Activated CD8-positive, alpha-beta T cell treated with anti-CD3 and anti-CD28 coated beads for 36 hours (primary cell): ENCODE measurements around the gene SF3A1. TPM values are rescaled to one million over a fixed set of nuclear protein-coding genes. Genes with fewer than 3 reads are reported as not detected.

Experiments used
- ATAC-seq: fragments of 200-7000 bp; cut with Tn5 transposase; one replicate; pipeline ENCODE4 v1.10.0; 2021; ENCODE audit warnings: mild to moderate bottlenecking, moderate library complexity
- CTCF ChIA-PET: fragments of 350-600 bp; sonication (Branson Sonifier 250); formaldehyde crosslinking; loops from one replicate; lab custom pipeline; 2021; ENCODE audit warnings: antibody characterized with exemption; lab: Charles Lee
- POLR2A ChIA-PET: fragments of 350-600 bp; sonication (Branson Sonifier 250); formaldehyde crosslinking; loops from one replicate; lab custom pipeline; 2021; ENCODE audit warnings: antibody characterized with exemption; lab: Charles Lee
- DNase-seq: peaks from one replicate; pipeline ENCODE4 v3.0.0-alpha.2; 2020
- H3K27ac Mint-ChIP-seq: one replicate; pipeline ENCODE4 v1.8.0; 2021; ENCODE audit warnings: mild to moderate bottlenecking, mixed read lengths
- H3K27me3 Mint-ChIP-seq: one replicate; pipeline ENCODE4 v1.8.0; 2021; ENCODE audit warnings: mixed read lengths
- H3K36me3 Mint-ChIP-seq: one replicate; pipeline ENCODE4 v1.8.0; 2021; ENCODE audit warnings: low read depth, mixed read lengths
- H3K4me1 Mint-ChIP-seq: one replicate; pipeline ENCODE4 v1.8.0; 2021; ENCODE audit warnings: low read depth, mixed read lengths
- H3K4me3 Mint-ChIP-seq: one replicate; pipeline ENCODE4 v1.8.0; 2021; ENCODE audit warnings: mild to moderate bottlenecking, moderate library complexity, mixed read lengths
- H3K9me3 Mint-ChIP-seq: one replicate; pipeline ENCODE4 v1.8.0; 2021; ENCODE audit warnings: mixed read lengths
- CTCF ChIP-seq: fragments of 200-600 bp; IDR thresholded peaks from one replicate; pipeline ENCODE4 v1.8.0; 2022; ENCODE audit warnings: antibody characterized with exemption, mild to moderate bottlenecking
- intact Hi-C: fragments of 100-400 bp; cut with micrococcal nuclease; formaldehyde crosslinking; loops from one replicate; pipeline ENCODE4 v1.10.0; 2022
- total RNA-seq, 2 experiments: library from RNA; stranded (reverse); gene quantifications; one replicate each; pipeline ENCODE4 v1.2.3, GENCODE V29; 2021

The SF3A1 gene
- total RNA-seq, 2 experiments from 2014 or later = 252 to 262 TPM

- ChIA-PET CTCF (interaction anchor here (1.4 to 9.5 kb wide), 4 partner anchors 10 to 81 kb away, joined by 3 to 81 read pairs (median 6); partner anchors contain the start of genes CASTOR1 and RNF215), POLR2A (interaction anchor here (0.6 to 1.6 kb wide), 6 partner anchors 15 to 91 kb away, joined by 3 to 5 read pairs (median 4); partner anchors contain the start of genes CCDC157, SEC14L2 and SF3A1)
- peak overlapping the region; percentile 67 for H3K4me3 Mint-ChIP-seq
- no peaks in the 10 kb centered on the region for H3K27me3 Mint-ChIP-seq
- H3K27ac Mint-ChIP-seq = peak overlapping the region; percentile 96
- no peak for TF ChIP-seq CTCF
- intact Hi-C loops = no loop called here
- H3K36me3 Mint-ChIP-seq = peaks cover 10% of the 10 kb centered on the region
- peaks cover 95% of the 10 kb centered on the region for H3K4me1 Mint-ChIP-seq
- DNase-seq = peak; percentile 49
- H3K9me3 Mint-ChIP-seq = no peaks in the 10 kb centered on the region
- ATAC-seq = peak; percentile 53
Observed at GRCh38 chr22:30305906-30306626, 50.6 kb downstream of the SF3A1 start.

- intact Hi-C loops = no loop called here
- peak overlapping the region; percentile 67 for H3K4me3 Mint-ChIP-seq
- H3K27me3 Mint-ChIP-seq = no peaks in the 10 kb centered on the region
- no peak for TF ChIP-seq CTCF
- H3K27ac Mint-ChIP-seq = peak overlapping the region; percentile 96
- CTCF ChIA-PET = interaction anchor here (1.6 to 9.5 kb wide), 3 partner anchors 8 to 16 kb away, joined by 4 to 81 read pairs (median 7); partner anchors contain the start of gene CASTOR1
- peak; percentile 76 for ATAC-seq
- H3K4me1 Mint-ChIP-seq = peaks cover 95% of the 10 kb centered on the region
- H3K9me3 Mint-ChIP-seq = no peaks in the 10 kb centered on the region
- POLR2A ChIA-PET = interaction anchor here (0.6 to 2.9 kb wide), 5 partner anchors 8 to 51 kb away, joined by 3 to 15 read pairs (median 4); partner anchors contain the start of genes CCDC157 and SF3A1
- peaks cover 14% of the 10 kb centered on the region for H3K36me3 Mint-ChIP-seq
- peak; percentile 72 for DNase-seq
Observed at GRCh38 chr22:30305519-30305905, 51.2 kb downstream of the SF3A1 start.

- intact Hi-C loops = no loop called here
- Mint-ChIP-seq H3K4me3 (peak overlapping the region; percentile 67), H3K36me3 (peaks cover 16% of the 10 kb centered on the region), H3K27ac (peak overlapping the region; percentile 96), H3K4me1 (peaks cover 88% of the 10 kb centered on the region), H3K9me3 (no peaks in the 10 kb centered on the region), H3K27me3 (no peaks in the 10 kb centered on the region)
- no peak for TF ChIP-seq CTCF
- ATAC-seq (no peak), DNase-seq (no peak)
- POLR2A ChIA-PET = interaction anchor here (1.0 to 4.2 kb wide), 7 partner anchors 9 to 51 kb away, joined by 3 to 22 read pairs (median 4); partner anchors contain the start of gene SF3A1
- CTCF ChIA-PET = interaction anchor here (1.6 to 9.5 kb wide), 3 partner anchors 9 to 15 kb away, joined by 4 to 81 read pairs (median 7); partner anchors contain the start of gene CASTOR1
Observed at GRCh38 chr22:30304495-30305244, 52.0 kb downstream of the SF3A1 start.

GRCh38 chr22:30302810-30303138 lies 53.9 kb downstream of the SF3A1 start:
- ChIA-PET CTCF (interaction anchor here (0.6 to 9.5 kb wide), 6 partner anchors 13 to 87 kb away, joined by 3 to 81 read pairs (median 4); partner anchors contain the start of gene CASTOR1), POLR2A (interaction anchor here (0.8 to 4.2 kb wide), 5 partner anchors 9 to 15 kb away, joined by 3 to 22 read pairs (median 5); no protein-coding TSS in a partner anchor)
- Mint-ChIP-seq H3K9me3 (no peaks in the 10 kb centered on the region), H3K36me3 (peaks cover 15% of the 10 kb centered on the region), H3K4me3 (peak overlapping the region; percentile 41), H3K4me1 (peaks cover 87% of the 10 kb centered on the region), H3K27me3 (no peaks in the 10 kb centered on the region), H3K27ac (peak overlapping the region; percentile 90)
- no peak for TF ChIP-seq CTCF
- ATAC-seq (no peak), DNase-seq (no peak)
- intact Hi-C loops = no loop called here
